HepG2 (cell line): ENCODE results near the gene CLASP1. TPM values are rescaled to one million over a fixed set of nuclear protein-coding genes. Genes with fewer than 3 reads are reported as not detected.

Source experiments
- ATRX ChIP-seq: sonication (generic); formaldehyde crosslinking; IDR thresholded peaks from 2 replicates; pipeline ENCODE4 v1.4.0; 2020; ENCODE audit warnings: missing genetic modification reagents, borderline replicate concordance
- CBX5 ChIP-seq: sonication (generic); formaldehyde crosslinking; IDR thresholded peaks from 2 replicates; pipeline ENCODE4 v1.4.0; 2020; ENCODE audit warnings: missing genetic modification reagents, borderline replicate concordance
- ELF3 ChIP-seq: IDR thresholded peaks from 2 replicates; pipeline ENCODE4 v1.6.1; 2016; ENCODE audit warnings: missing genetic modification reagents, missing compliant biosample characterization
- GABPA ChIP-seq, 2 experiments: IDR thresholded peaks; 2 replicates each; pipeline ENCODE4 v1.6.1; 2011 to 2016; ENCODE audit warnings: low read depth in 2 of 2, low read length in 1 of 2, missing biosample characterization in 1 of 2, missing genetic modification characterization in 1 of 2
- GFI1 ChIP-seq: sonication (generic); formaldehyde crosslinking; IDR thresholded peaks from 2 replicates; pipeline ENCODE4 v1.5.0; 2020; ENCODE audit warnings: missing genetic modification reagents, mild to moderate bottlenecking, borderline replicate concordance
- IRF9 ChIP-seq: sonication (generic); formaldehyde crosslinking; IDR thresholded peaks from 2 replicates; pipeline ENCODE4 v1.8.0; 2022; ENCODE audit warnings: missing genetic modification reagents, mild to moderate bottlenecking, borderline replicate concordance
- KLF11 ChIP-seq: IDR thresholded peaks from 2 replicates; pipeline ENCODE4 v1.6.1; 2016; ENCODE audit warnings: missing compliant biosample characterization
- MED13 ChIP-seq: sonication (generic); formaldehyde crosslinking; IDR thresholded peaks from 2 replicates; pipeline ENCODE4 v1.5.0; 2020; ENCODE audit warnings: missing genetic modification reagents
- NFRKB ChIP-seq: fragments of 450-650 bp; IDR thresholded peaks from 2 replicates; pipeline ENCODE4 v1.6.1; 2017
- PAF1 ChIP-seq: IDR thresholded peaks from 2 replicates; pipeline ENCODE4 v1.6.1; 2016; ENCODE audit warnings: missing genetic modification reagents, missing compliant biosample characterization
- RBAK ChIP-seq: sonication (generic); formaldehyde crosslinking; IDR thresholded peaks from 2 replicates; pipeline ENCODE4 v1.5.1; 2020; ENCODE audit warnings: mild to moderate bottlenecking, missing genetic modification reagents
- RXRB ChIP-seq: IDR thresholded peaks from 2 replicates; pipeline ENCODE4 v1.6.1; 2016; ENCODE audit warnings: borderline replicate concordance, missing genetic modification reagents, missing compliant biosample characterization
- TARDBP ChIP-seq: sonication (generic); formaldehyde crosslinking; IDR thresholded peaks from 2 replicates; pipeline ENCODE4 v1.8.0; 2022; ENCODE audit warnings: mild to moderate bottlenecking, missing genetic modification reagents
- YEATS4 ChIP-seq: sonication (generic); formaldehyde crosslinking; IDR thresholded peaks from 2 replicates; pipeline ENCODE4 v1.4.0; 2020; ENCODE audit warnings: missing genetic modification reagents, borderline replicate concordance
- ZKSCAN5 ChIP-seq: sonication (generic); formaldehyde crosslinking; IDR thresholded peaks from 2 replicates; pipeline ENCODE4 v1.5.1; 2020; ENCODE audit warnings: mild to moderate bottlenecking, missing genetic modification reagents
- ZKSCAN8 ChIP-seq: IDR thresholded peaks from 2 replicates; pipeline ENCODE4 v1.6.1; 2016; ENCODE audit warnings: borderline replicate concordance, missing genetic modification reagents, missing compliant biosample characterization
- ZNF44 ChIP-seq: sonication (generic); formaldehyde crosslinking; IDR thresholded peaks from 2 replicates; pipeline ENCODE4 v1.5.1; 2020; ENCODE audit warnings: mild to moderate bottlenecking, missing genetic modification reagents
- ZNF451 ChIP-seq: sonication (generic); formaldehyde crosslinking; IDR thresholded peaks from 2 replicates; pipeline ENCODE4 v1.5.0; 2020; ENCODE audit warnings: mild to moderate bottlenecking, missing genetic modification reagents
- ZNF550 ChIP-seq: sonication (generic); formaldehyde crosslinking; IDR thresholded peaks from 2 replicates; pipeline ENCODE4 v1.4.0; 2020; ENCODE audit warnings: mild to moderate bottlenecking, missing genetic modification reagents, borderline replicate concordance
- ZNF816 ChIP-seq: sonication (generic); formaldehyde crosslinking; IDR thresholded peaks from 2 replicates; pipeline ENCODE4 v1.8.0; 2022; ENCODE audit warnings: missing genetic modification reagents, mild to moderate bottlenecking, borderline replicate concordance
- ZZZ3 ChIP-seq: sonication (generic); formaldehyde crosslinking; IDR thresholded peaks from 2 replicates; pipeline ENCODE4 v1.4.0; 2020; ENCODE audit warnings: missing genetic modification reagents, mild to moderate bottlenecking, borderline replicate concordance
- polyA plus RNA-seq, 8 experiments: library from polyadenylated mRNA; depleted of rRNA in 3 of 8; stranded (reverse) in 7 of 8; unstranded in 1 of 8; fragments of >200 nt; fragmentation: Illumina TruSeq in 4 of 8; extraction: Trizol in 4 of 8; gene quantifications; 2 replicates each; pipeline versions ENCODE4 v1.2.1 to v1.2.3, GENCODE V29; 2011 to 2016; ENCODE audit warnings: low read depth in 4 of 8, missing spikeins in 1 of 8, mixed read lengths in 1 of 8; ENCODE audit not compliant: insufficient read depth in 1 of 8
- total RNA-seq, 5 experiments: library from RNA; depleted of rRNA; stranded (reverse); fragments of >200 nt; fragmentation: Illumina TruSeq; extraction: Trizol; gene quantifications; 2 replicates each; pipeline ENCODE4 v1.2.3, GENCODE V29; 2016; ENCODE audit warnings: low read depth in 1 of 5
- TF ChIP-seq, protein P1 (sequence below): sonication (generic); formaldehyde crosslinking; IDR thresholded peaks from 2 replicates; pipeline ENCODE4 v1.9.0; 2021; ENCODE audit warnings: missing genetic modification reagents, borderline replicate concordance
- TF ChIP-seq, protein P2 (sequence below): fragments of 450-650 bp; IDR thresholded peaks from 2 replicates; pipeline ENCODE4 v1.6.1; 2017
- TF ChIP-seq, protein P3 (sequence below): sonication (generic); formaldehyde crosslinking; conservative IDR thresholded peaks from 2 replicates; pipeline ENCODE4 v1.8.1; 2023; ENCODE audit warnings: missing genetic modification reagents

CLASP1 gene
- total and polyA plus RNA-seq, 2 of the 13 experiments (the other 11 are each of a cell fraction or from before 2014, with no cell fraction given) = 11.7 to 47.9 TPM

- 0 out of 2 replicates have a peak, but pooled peaks have one; percentile 25 for TF ChIP-seq ATRX
- peak; percentile 11 for TF ChIP-seq ZNF816
- no peak for TF ChIP-seq RBAK (CRISPR knock-in tag)
- TF ChIP-seq, protein P1, sequence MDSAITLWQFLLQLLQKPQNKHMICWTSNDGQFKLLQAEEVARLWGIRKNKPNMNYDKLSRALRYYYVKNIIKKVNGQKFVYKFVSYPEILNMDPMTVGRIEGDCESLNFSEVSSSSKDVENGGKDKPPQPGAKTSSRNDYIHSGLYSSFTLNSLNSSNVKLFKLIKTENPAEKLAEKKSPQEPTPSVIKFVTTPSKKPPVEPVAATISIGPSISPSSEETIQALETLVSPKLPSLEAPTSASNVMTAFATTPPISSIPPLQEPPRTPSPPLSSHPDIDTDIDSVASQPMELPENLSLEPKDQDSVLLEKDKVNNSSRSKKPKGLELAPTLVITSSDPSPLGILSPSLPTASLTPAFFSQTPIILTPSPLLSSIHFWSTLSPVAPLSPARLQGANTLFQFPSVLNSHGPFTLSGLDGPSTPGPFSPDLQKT (CRISPR knock-in tag) = peak; percentile 80; the same call in 1 of the 2 replicates
- peak; percentile 69; the same call in 1 of the 2 replicates for TF ChIP-seq MED13 (CRISPR knock-in tag)
- peak; percentile 59 for TF ChIP-seq GABPA (IDR thresholded peaks at IDR 0.05; ENCODE audit: low read depth, low read length)
- TF ChIP-seq GABPA (CRISPR knock-in tag; IDR thresholded peaks at IDR 0.05; ENCODE audit: low read depth) = peak; percentile 89
- peak; percentile 41 for TF ChIP-seq KLF11 (CRISPR knock-in tag)
- TF ChIP-seq ZKSCAN8 = peak; percentile 52; the same call in 1 of the 2 replicates
- peak; percentile 85 for TF ChIP-seq YEATS4 (CRISPR knock-in tag)
- TF ChIP-seq ZKSCAN5 (CRISPR knock-in tag) = peak; percentile 42; the same call in 1 of the 2 replicates
- peak; percentile 76 for TF ChIP-seq TARDBP (CRISPR knock-in tag)
- TF ChIP-seq CBX5 (CRISPR knock-in tag) = peak; percentile 87
- TF ChIP-seq ZNF44 (CRISPR knock-in tag) = no peak
- peak; percentile 92 for TF ChIP-seq ELF3 (CRISPR knock-in tag)
- TF ChIP-seq, protein P2, sequence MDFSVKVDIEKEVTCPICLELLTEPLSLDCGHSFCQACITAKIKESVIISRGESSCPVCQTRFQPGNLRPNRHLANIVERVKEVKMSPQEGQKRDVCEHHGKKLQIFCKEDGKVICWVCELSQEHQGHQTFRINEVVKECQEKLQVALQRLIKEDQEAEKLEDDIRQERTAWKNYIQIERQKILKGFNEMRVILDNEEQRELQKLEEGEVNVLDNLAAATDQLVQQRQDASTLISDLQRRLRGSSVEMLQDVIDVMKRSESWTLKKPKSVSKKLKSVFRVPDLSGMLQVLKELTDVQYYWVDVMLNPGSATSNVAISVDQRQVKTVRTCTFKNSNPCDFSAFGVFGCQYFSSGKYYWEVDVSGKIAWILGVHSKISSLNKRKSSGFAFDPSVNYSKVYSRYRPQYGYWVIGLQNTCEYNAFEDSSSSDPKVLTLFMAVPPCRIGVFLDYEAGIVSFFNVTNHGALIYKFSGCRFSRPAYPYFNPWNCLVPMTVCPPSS = no peak
- TF ChIP-seq NFRKB = no peak
- TF ChIP-seq, protein P3, sequence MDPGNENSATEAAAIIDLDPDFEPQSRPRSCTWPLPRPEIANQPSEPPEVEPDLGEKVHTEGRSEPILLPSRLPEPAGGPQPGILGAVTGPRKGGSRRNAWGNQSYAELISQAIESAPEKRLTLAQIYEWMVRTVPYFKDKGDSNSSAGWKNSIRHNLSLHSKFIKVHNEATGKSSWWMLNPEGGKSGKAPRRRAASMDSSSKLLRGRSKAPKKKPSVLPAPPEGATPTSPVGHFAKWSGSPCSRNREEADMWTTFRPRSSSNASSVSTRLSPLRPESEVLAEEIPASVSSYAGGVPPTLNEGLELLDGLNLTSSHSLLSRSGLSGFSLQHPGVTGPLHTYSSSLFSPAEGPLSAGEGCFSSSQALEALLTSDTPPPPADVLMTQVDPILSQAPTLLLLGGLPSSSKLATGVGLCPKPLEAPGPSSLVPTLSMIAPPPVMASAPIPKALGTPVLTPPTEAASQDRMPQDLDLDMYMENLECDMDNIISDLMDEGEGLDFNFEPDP = 0 out of 2 replicates have a peak, but pooled peaks have one; percentile 56
- TF ChIP-seq ZZZ3 (CRISPR knock-in tag) = peak; percentile 80; the same call in 1 of the 2 replicates
- no peak for TF ChIP-seq PAF1
- TF ChIP-seq ZNF550 (CRISPR knock-in tag) = no peak
- TF ChIP-seq RXRB = 0 out of 2 replicates have a peak, but pooled peaks have one; percentile 48
- TF ChIP-seq ZNF451 (CRISPR knock-in tag) = no peak
- 0 out of 2 replicates have a peak, but pooled peaks have one; percentile 42 for TF ChIP-seq GFI1
- TF ChIP-seq IRF9 = no peak
Measured at GRCh38 chr2:121649596-121650314, 493 bp upstream of the CLASP1 start (continued).
